Activated T-helper 2 cell treated with anti-CD3 and anti-CD28 coated beads, Interferon-gamma antibody, Interleukin-2, Interleukin-4, amounts not matched to agents 10 μg/mL and 5 μg/mL and 100 μg/mL, durations not matched to agents 14 hours and 24 hours and 36 hours (primary cell): Measurements from ENCODE around the gene IGF2. TPM values are rescaled to one million over a fixed set of nuclear protein-coding genes. Genes with fewer than 3 reads are reported as not detected.

ENCODE experiments used
- DNase-seq: peaks from one replicate; pipeline ENCODE4 v3.0.0; 2021; ENCODE audit warnings: low spot score
- H3K27ac Mint-ChIP-seq: one replicate; pipeline ENCODE4 v1.8.0; 2021; ENCODE audit warnings: mixed read lengths
- H3K27me3 Mint-ChIP-seq: one replicate; pipeline ENCODE4 v1.8.0; 2021; ENCODE audit warnings: low read depth, mixed read lengths
- H3K36me3 Mint-ChIP-seq: one replicate; pipeline ENCODE4 v1.8.0; 2021; ENCODE audit warnings: low read depth, mixed read lengths
- H3K4me1 Mint-ChIP-seq: one replicate; pipeline ENCODE4 v1.8.0; 2021; ENCODE audit warnings: low read depth, mixed read lengths
- H3K4me3 Mint-ChIP-seq: one replicate; pipeline ENCODE4 v1.8.0; 2021; ENCODE audit warnings: low read depth, mild to moderate bottlenecking, moderate library complexity, mixed read lengths
- H3K9me3 Mint-ChIP-seq: one replicate; pipeline ENCODE4 v1.8.0; 2021; ENCODE audit warnings: mixed read lengths
- intact Hi-C: fragments of 100-400 bp; cut with micrococcal nuclease; formaldehyde crosslinking; loops from one replicate; pipeline ENCODE4 v1.15.1; 2023
- total RNA-seq: library from RNA; stranded (reverse); gene quantifications from 2 replicates; pipeline ENCODE4 v1.2.3, GENCODE V29; 2022

The IGF2 gene
- total RNA-seq, 1 donor from 2014 or later = 0.16 TPM

DNA sequence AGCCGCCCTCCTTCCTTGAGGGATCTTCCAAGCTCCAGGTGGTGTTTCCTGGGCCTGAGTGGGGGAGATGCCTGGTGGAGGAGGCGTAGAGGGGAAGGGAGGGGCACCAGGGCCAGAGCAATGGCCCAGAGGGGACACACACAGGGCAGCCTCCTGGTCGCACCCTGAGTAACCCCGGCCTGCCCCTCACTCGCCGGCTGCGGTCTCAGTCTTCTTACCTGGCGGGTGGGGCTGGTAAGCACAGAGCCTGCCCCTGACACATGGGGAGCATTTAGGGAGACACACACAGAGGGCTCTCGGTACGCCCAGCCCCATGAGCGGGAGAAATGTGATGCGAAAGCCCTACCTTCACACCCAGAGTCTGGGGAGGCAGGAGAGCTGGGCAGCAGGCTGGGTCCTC, 23.9 kb downstream of the IGF2 start:
- H3K4me1 Mint-ChIP-seq = no peaks in the 10 kb centered on the region
- H3K36me3 Mint-ChIP-seq = no peaks in the 10 kb centered on the region
- intact Hi-C loops = no loop called here
- H3K27me3 Mint-ChIP-seq = peaks cover 21% of the 10 kb centered on the region
- H3K27ac Mint-ChIP-seq = no peak overlapping the region
- H3K4me3 Mint-ChIP-seq = no peak overlapping the region
- H3K9me3 Mint-ChIP-seq = no peaks in the 10 kb centered on the region
- DNase-seq = no peak

DNA sequence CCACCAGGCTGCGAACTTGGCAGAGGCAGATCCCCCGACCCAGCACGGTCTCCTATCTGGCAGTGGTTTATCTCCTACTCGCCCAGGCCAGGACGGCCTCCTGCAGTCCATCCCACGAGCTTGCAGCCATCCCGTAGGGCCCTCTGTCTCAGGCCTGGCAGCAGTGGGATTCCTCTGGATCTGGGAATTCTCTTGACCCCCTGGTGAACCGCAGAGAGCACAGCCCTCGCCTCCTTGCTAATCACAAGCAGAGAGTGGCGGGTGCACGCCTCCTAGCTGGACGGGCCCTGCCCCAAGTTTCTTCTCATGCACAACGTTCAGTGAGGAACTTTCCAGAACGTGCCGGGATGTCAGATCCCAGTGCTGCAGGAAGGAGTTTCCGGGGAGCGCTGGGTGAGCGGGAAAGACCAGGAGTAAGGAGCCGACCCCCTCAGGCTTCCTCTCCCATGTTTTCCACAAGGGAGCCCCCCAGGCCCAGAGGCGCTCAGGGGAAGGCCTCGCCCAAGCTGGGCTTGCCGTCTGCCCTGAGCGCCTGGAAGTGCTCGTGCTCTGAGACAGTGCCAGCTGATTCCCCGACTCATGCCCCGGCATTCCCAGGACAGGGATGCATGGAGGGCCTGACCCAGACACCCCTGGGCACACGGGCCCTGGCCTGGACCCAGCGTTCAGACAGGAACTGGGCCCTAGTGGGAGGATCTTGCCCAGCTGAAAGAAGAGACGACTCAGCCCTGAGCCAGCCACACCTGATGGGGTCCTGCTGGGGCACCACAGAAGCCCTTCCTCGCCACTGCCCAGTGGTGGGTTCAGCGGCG, 24.6 kb downstream of the IGF2 start:
- no peak for DNase-seq
- Mint-ChIP-seq H3K9me3 (no peaks in the 10 kb centered on the region), H3K27ac (no peak overlapping the region), H3K27me3 (peaks cover 24% of the 10 kb centered on the region), H3K4me3 (no peak overlapping the region), H3K36me3 (no peaks in the 10 kb centered on the region), H3K4me1 (no peaks in the 10 kb centered on the region)
- intact Hi-C loops = no loop called here

DNA sequence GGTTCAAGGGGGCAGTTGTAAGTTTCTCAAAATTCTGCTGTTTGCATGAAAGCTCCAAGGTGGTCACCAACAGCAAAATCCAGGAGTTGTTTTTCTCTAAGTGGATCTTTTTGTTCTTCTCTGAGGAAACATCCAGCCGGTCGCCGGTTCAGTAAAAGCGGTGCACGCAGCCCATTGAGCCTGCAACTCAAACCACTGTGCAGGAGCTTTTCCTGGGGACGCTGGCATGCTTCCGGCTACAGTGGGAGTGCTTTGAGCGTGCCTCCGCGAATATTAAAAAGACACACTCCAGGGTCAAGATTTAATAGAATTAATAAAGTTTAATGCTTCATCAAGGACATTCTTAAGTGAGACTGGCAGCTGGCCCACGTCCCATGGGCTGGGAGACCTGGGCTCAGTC, 25.4 kb downstream of the IGF2 start:
- Mint-ChIP-seq H3K27ac (no peak overlapping the region), H3K27me3 (peaks cover 23% of the 10 kb centered on the region), H3K9me3 (no peaks in the 10 kb centered on the region), H3K36me3 (no peaks in the 10 kb centered on the region), H3K4me3 (no peak overlapping the region), H3K4me1 (no peaks in the 10 kb centered on the region)
- intact Hi-C loops = no loop called here
- no peak for DNase-seq

- Mint-ChIP-seq H3K36me3 (no peaks in the 10 kb centered on the region), H3K9me3 (no peaks in the 10 kb centered on the region), H3K4me1 (no peaks in the 10 kb centered on the region), H3K27ac (no peak overlapping the region), H3K4me3 (no peak overlapping the region), H3K27me3 (peaks cover 11% of the 10 kb centered on the region)
- DNase-seq = no peak
- intact Hi-C loops = no loop called here
Measured at GRCh38 chr11:2110521-2110920, 28.7 kb downstream of the IGF2 start.

DNA sequence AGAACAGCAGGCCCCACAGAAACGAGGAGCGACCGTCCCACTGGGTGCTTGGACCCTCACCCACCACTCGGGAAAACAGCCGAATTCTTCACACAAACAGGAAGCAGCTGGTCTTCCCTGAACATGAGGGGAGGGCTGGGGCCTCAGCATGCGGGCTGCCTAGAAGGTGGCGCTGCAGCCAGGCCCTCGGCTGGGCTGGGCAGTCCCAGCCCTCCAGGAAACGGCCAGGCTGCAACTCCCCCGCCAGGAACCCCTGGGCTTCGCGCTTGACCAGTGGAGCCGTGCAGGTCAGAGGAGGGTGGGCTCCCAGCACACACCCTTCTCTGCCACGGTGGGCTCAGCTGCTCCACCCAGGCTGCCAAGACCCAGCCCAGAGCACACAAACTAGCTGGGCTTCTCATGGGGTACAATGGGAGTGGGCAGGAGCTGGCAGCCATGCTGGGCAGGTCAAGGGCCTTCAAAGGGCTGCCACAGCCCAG, 29.6 kb downstream of the IGF2 start:
- DNase-seq = no peak
- Mint-ChIP-seq H3K4me3 (no peak overlapping the region), H3K4me1 (no peaks in the 10 kb centered on the region), H3K36me3 (no peaks in the 10 kb centered on the region), H3K27me3 (peaks cover 11% of the 10 kb centered on the region), H3K9me3 (no peaks in the 10 kb centered on the region), H3K27ac (no peak overlapping the region)
- intact Hi-C loops = no loop called here

DNA sequence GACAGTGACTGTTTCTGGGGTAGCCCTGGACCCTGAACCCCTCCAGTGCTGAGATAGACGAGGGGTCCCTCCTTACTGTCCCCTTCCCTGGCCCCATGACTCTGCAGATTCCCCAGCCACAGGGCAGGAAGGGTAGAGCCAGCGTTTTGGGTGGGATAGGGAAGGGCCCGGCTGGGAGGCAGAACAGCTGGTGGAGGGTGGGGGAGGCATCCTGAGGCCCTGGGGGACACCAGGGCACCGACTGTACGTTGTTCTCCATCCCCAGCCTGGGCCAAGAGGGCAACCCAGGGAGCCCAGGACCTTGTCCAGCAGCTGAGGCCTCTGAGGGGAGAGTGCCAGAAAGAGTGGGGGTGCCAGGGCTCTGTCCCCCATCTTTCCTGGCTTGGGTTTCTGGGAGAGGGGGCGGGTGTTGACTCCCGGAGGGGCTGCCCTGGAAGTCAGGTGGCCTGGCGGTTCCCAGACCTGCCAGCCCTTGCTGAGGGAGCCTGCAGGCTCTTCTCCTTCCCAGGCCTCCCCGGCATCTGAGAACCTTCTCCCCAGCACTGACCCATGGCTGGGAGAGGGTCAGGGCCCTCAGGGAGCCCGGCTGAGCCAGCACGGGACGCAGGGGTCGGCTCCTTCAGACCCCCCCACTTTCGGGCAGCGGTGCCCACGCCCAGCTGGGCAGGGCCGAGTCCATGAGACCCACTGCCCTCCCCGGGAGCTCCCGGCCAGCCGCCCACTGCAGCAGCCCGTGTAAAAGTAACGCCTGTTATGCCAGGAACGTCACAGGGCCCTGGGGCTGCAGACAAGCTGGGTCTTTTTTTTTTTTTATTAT, 30.3 kb downstream of the IGF2 start:
- Mint-ChIP-seq H3K36me3 (no peaks in the 10 kb centered on the region), H3K4me1 (no peaks in the 10 kb centered on the region), H3K27me3 (peaks cover 11% of the 10 kb centered on the region), H3K27ac (no peak overlapping the region), H3K9me3 (no peaks in the 10 kb centered on the region), H3K4me3 (no peak overlapping the region)
- no peak for DNase-seq
- intact Hi-C loops = no loop called here

DNA sequence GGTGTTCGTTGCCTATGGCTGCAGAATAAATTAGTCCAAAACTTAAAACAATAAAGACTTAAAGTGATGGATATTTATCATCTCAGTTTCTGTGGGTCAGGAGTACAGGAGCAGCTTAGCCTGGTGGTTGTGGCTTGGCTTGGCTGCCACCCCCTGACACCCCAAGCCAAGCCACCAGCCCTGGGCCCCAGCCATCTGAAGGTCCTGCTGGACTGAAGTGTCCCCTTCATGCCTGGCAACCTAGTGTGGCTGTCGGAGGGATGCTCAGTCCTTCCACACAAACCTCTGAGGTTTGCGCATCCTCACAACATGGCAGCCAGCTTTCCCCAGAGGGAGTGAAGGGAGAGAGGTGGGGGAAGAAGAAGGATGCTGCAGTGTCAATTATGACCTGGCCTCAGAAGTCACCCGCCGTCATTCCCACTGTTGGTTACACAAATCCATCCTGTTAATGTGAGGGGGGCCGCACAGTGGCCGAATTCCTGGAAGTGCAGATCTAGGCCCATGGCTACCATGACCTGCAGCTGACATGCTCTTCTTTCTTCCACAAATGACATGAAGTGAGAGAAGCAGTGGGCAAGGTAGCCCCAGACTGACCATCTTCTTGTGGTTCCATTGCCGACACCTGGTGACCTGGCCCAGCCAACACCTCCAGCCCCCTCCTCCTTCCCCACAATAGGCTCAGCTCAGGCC, 31.1 kb downstream of the IGF2 start:
- no peaks in the 10 kb centered on the region for H3K36me3 Mint-ChIP-seq
- H3K4me1 Mint-ChIP-seq = no peaks in the 10 kb centered on the region
- no peak overlapping the region for H3K27ac Mint-ChIP-seq
- intact Hi-C loops = no loop called here
- H3K4me3 Mint-ChIP-seq = no peak overlapping the region
- no peak for DNase-seq
- H3K27me3 Mint-ChIP-seq = peaks cover 11% of the 10 kb centered on the region
- no peaks in the 10 kb centered on the region for H3K9me3 Mint-ChIP-seq

- Mint-ChIP-seq H3K36me3 (no peaks in the 10 kb centered on the region), H3K27me3 (peaks cover 11% of the 10 kb centered on the region), H3K4me3 (no peak overlapping the region), H3K9me3 (no peaks in the 10 kb centered on the region), H3K27ac (no peak overlapping the region), H3K4me1 (no peaks in the 10 kb centered on the region)
- no peak for DNase-seq
- intact Hi-C loops = no loop called here
Measured at GRCh38 chr11:2107521-2107920, 31.7 kb downstream of the IGF2 start.

DNA sequence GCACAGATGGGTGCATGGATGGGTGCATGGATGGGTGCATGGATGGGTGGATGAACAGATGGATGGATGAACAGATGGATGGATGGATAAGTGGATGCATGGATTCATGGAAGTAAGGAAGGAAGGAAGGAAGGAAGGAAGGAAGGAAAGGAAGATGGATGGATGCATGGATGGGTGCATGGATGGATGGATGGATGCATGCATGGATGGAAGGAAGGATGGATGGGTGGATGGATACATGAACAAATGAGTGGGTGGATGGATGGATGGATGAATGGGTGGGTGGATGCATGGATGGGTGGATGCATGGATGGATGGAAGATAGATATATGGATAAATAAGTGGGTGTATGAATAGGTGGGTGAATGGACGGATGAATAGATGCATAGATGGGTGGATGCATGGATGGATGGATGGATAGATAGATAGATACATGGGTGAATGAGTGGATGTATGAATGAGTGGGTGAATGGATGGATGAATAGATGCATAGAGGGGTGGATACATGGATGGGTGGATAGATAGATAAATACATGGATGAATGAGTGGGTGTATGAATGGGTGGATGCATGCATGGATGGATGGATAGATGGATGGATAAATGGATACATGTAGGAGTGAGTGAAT, 32.5 kb downstream of the IGF2 start:
- no peak for DNase-seq
- Mint-ChIP-seq H3K9me3 (no peaks in the 10 kb centered on the region), H3K27ac (no peak overlapping the region), H3K27me3 (peaks cover 11% of the 10 kb centered on the region), H3K4me3 (no peak overlapping the region), H3K36me3 (no peaks in the 10 kb centered on the region), H3K4me1 (no peaks in the 10 kb centered on the region)
- intact Hi-C loops = no loop called here

DNA sequence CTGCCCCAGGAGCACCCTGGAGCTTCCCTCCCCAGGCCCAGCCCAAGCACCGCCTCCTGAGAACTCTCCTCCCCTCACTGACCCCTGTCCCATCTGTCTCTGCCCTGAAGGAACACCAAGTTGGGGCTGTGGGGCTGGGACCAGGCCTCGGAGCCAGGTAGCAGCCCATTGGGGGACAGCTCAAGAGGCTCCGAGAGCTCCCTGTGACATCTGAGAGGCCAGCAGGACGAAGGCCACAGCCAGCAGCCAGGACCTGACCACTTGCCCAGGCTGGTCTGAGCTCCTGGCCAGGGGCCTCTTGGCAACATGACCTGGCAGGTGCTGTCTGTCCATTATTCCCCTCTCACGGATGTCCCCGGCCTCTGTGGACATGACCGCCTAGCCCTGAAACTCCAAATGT, 33.7 kb downstream of the IGF2 start:
- Mint-ChIP-seq H3K4me1 (no peaks in the 10 kb centered on the region), H3K4me3 (no peak overlapping the region), H3K9me3 (no peaks in the 10 kb centered on the region), H3K36me3 (no peaks in the 10 kb centered on the region), H3K27ac (no peak overlapping the region), H3K27me3 (peaks cover 10% of the 10 kb centered on the region)
- intact Hi-C loops = no loop called here
- DNase-seq = no peak

DNA sequence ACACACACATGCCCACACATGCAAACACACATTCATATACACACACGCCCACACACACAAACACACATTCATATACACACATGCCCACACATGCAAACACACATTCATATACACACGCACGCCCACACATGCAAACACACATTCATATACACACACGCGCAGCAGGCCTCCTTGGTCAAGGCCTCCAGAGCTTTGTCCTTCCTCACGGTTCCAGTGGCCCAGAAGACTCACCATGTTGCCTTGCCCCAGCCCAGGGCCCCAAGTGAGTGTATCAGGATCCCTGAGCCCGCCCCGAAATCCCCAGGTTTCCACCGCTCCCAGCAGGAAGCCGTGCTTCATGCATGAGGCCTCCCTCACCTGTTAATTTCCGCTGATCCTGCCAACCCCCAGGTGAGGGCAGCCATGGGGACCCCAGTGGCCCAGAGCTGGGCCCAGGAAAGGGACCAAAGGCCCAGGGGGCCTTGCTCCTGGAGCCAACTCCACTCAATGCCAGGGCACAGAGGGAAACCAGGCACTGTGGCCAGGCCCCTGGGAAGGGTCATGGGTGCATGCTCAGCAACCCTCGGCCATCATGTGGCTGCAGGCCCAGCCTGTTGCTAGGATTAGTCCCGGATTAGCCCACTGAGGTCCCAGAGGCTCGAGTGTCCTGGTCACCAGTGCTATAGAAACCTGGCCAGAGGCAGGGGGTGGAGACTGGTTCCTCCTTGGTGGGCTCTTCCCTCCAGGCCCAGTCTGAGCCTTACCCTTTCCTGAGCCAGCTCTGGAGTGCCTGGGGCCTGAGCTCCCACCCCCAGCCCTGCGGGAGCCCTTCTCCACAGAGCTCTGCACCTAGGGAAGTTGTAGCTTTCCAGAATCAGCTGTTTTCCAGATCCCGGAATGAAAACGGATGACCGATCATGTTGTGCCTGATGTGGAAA, 34.4 kb downstream of the IGF2 start:
- H3K4me1 Mint-ChIP-seq = no peaks in the 10 kb centered on the region
- no peak overlapping the region for H3K27ac Mint-ChIP-seq
- peaks cover 4% of the 10 kb centered on the region for H3K27me3 Mint-ChIP-seq
- H3K4me3 Mint-ChIP-seq = no peak overlapping the region
- H3K36me3 Mint-ChIP-seq = no peaks in the 10 kb centered on the region
- no peaks in the 10 kb centered on the region for H3K9me3 Mint-ChIP-seq
- intact Hi-C loops = no loop called here
- DNase-seq = no peak
